Urothelium cell line (cell line): Measurements from ENCODE around the gene AUP1.
A peak's percentile ranks its signal among the peaks of the same experiment; 100 is the strongest.

Experiments used
- DNase-seq: peaks from one replicate; pipeline ENCODE4 v3.0.0; 2011; ENCODE audit warnings: low spot score, mixed read lengths
- FAIRE-seq: peaks from 2 replicates; lab custom pipeline; 2011; peaks lifted over from hg19 to GRCh38; lab: Jason Lieb, UNC

Gene AUP1

DNA sequence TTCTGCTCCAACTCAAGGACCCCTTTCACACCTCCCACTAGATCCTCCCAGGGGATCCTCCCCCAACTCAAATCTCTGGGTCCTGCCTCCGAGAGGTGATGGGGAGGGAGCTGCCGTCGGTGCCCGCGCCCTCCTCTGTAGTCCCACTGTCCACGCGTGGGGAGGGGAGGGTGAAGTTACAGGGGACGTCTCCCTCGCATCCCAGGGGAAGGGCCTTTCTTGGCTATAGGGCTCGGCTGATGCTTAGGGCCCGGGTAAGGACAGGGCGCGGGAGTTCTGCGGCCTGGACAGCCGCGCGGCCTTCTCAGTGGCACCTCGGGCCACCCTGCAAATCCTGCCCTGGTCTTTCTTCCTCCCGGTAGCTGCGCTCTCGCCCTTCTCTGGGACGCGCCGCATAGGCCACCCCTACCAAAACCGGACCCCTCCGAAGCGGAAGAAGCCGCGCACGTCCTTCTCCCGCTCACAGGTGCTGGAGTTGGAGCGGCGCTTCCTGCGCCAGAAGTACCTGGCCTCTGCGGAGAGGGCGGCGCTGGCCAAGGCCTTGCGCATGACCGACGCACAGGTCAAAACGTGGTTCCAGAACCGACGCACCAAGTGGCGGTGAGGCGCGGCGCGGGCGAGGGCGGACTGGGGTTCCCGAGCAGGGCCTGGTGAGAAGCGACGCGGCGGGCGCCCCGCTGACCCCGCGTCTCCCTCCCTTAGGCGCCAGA is 14.1 kb downstream of the AUP1 start:
- FAIRE-seq = no peak
- no peak for DNase-seq

DNA sequence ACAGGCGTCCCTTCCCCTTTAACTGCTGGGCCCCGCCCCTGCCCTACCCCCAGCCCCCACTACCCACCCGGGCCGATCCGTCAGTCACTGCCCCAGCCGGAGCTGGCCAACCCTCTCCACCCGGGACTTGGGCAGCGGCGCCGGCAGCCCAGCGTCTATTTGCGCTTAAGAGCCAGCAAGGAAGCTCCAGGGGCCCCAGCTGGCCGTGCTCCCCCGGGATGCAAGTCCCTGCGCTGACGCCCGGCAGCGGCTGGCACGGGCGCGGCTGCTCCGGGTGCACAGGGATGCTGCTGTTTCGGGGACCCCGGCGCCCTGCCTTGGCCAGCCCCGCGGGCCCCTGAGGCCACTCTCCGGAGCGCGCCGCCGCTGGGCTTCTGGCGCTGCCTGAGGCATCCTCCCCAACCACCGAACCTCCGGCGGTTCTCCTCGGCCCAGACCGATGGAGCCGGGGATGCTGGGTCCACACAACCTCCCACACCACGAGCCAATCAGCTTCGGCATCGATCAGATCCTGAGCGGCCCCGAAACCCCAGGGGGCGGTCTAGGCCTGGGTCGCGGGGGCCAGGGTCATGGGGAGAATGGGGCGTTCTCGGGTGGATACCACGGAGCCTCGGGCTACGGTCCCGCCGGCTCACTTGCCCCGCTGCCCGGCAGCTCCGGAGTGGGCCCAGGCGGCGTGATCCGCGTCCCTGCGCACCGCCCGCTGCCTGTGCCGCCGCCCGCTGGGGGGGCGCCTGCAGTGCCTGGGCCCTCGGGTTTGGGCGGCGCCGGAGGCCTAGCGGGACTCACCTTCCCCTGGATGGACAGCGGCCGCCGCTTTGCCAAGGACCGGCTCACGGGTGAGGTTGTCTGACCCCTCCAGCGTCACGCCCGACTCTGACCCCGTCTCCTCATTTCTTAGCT is 14.9 kb downstream of the AUP1 start, which contains the start of gene TLX2:
Gene TLX2, plus strand, starts transcription at position 83 of the 903 bp plus-strand sequence. Its CDS starts 357 bp downstream, at position 440.
- FAIRE-seq = peak; percentile 62
- DNase-seq = no peak

DNA sequence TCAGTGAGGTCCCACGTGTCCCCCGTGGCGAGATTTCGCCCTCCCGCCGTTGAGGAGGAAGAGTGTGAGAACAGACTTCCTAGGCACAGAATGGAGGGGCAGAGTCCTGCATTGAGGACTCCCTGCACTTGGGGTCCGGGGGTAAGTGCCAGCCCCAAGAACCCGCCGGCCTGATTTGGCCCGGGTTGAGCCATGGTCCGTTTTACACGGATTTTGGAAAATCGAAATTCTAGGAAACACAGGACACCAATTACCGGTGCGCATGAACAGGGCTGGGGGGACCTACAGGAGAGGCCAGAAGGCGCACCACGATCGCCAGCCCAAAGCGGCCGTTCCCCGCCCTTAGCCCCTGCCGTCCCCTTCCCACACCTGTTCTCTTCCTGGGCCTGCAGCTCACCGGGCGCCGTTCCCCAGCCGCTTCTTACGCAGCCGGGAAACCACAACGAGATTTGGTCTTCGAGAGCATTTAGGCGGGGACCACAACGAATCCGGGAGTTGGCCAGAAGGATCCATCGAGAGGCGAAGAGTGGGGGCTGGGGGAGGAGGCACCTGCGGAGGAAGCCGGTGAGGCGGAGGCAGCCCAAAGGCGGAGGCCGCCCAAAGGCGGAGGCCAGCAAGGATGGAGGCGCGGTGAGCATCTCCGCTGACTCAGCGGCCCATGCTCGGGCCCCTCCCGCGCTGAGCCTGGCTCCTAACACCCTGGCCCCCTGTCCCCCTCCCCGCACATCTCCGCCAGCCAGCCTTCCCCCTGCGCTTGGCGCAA is 15.7 kb downstream of the AUP1 start:
- DNase-seq = peak; percentile 74
- FAIRE-seq = no peak

DNA sequence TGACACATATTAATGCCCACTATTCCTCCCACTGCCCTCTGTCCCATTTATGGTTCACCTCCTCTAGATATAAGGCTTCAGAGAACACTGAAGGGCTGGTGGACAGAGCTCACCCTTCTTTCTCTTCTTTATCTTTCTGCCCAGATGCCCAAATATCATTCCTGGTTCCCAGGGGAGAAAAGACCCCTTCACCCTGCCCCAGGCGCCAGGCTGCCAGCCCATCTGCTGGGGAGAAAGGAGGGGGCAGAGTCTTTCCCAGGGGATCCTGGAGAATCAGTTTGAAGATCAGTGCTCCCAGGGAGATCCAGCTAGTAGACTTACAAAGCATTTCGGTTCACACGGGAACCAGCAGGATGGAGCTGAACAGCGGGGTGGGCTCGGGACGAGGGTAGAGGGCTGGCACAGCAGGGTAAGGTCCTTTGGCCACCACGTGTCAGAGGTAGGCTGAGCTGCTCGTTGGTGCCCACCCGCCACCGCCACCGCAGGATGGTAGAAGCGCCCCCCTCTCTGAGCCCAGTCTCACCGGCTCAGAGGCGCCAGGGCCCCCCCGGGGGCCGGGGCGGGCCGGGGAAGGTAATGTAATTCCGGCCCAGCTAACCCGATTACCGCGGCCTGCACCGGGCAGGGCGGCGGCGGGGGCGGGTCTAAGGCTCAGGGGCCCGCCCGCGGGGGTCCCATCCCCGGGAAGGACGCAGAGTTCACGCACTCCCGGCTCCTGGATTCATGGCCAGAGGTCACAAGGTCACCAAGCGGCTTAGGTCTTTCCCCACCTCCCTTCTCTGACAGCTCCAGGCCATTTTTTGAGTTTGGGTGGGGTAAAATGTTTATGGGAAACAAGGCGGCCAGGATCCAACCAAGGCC is 16.5 kb downstream of the AUP1 start:
- no peak for DNase-seq
- no peak for FAIRE-seq

DNA sequence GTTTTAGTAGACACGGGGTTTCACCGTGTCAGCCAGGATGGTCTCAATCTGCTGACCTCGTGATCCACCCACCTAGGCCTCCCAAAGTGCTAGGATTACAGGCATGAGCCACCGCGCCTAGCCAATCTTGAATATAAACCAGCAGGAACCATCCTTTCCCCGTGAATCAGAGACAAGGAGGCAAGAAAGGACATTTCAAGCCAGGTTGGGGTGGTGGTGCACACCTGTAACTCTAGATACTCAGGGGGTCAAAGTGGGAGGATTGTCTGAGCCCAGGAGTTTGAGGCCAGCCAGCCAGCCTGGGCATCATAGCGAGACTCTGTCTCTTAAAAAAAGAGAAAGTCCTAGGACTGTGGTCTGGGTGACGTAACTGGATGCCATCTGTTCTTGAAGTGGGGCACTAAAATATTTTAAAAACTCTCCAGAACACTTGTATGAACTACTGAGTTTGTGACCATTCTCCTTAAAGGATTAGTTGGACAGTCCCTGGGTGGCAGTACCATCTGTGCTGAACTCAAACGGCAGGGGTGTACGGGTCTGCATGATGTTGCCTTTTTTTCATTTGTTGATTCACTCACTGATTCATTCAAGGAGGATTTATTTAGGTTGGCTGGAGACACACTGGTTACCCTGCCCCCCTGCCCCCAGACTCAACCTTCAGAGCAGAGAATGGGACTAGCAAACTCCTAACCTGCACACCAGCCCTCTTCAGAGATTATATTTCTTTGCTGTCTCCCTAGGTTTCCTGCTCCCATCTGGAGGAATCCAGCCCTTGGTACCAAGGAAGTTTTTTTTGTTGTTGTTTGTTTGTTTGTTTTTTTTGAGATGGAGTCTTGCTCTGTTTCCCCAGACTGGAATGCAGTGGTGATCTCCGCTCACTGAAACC is 18.2 kb downstream of the AUP1 start:
- no peak for FAIRE-seq
- no peak for DNase-seq

DNA sequence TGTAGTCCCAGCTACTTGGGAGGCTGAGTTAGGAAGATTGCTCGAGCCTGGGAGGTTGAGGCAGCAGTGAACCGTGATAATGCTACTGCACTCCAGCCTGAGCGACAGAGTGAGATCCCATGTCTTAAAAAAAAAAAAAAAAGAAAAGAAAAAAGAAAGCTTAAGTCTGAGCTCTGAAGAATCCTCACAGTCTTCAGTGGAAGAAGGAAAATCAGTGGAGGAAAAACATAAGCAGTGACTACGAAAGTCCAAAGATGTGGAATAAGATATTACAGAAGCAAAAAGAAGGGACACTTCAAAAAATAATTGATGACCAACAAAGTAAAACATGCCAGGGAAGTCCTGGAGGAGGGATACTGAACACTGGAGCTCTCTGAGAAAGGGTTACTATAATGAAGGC is 19.2 kb downstream of the AUP1 start:
- FAIRE-seq = no peak

DNA sequence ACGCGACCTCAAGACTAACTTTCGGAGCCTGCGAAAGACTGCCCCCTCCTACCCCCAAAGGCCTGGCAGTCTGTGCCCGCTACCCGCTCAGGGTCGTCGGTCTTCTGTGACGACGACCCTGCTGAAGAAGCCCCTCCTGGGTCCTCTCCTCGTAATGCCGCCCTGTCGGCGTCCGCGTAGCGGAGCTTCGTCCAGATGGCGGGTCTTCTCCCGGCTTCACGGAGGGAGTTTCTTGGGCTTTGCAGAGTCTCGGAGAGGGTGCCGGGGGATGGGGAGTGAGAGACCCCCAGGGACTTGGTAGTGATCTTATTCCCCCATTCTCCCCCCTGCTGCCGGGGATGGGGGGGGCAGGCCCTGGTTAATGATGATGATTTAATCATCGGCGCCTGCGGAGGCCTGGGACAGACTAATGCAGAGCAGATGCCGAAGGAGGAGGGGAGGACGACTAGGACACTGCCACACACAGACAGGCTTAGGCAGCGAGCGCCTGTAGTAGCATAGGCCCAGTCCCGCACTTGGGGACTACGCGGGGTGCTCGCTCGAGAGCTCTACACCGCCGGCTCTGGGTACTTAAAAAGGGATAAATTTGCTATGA is 21.5 kb downstream of the AUP1 start:
- no peak for FAIRE-seq
- peak; percentile 65 for DNase-seq

More for the DNA sequence above, 19.2 kb downstream of the AUP1 start:
- no peak for DNase-seq

DNA sequence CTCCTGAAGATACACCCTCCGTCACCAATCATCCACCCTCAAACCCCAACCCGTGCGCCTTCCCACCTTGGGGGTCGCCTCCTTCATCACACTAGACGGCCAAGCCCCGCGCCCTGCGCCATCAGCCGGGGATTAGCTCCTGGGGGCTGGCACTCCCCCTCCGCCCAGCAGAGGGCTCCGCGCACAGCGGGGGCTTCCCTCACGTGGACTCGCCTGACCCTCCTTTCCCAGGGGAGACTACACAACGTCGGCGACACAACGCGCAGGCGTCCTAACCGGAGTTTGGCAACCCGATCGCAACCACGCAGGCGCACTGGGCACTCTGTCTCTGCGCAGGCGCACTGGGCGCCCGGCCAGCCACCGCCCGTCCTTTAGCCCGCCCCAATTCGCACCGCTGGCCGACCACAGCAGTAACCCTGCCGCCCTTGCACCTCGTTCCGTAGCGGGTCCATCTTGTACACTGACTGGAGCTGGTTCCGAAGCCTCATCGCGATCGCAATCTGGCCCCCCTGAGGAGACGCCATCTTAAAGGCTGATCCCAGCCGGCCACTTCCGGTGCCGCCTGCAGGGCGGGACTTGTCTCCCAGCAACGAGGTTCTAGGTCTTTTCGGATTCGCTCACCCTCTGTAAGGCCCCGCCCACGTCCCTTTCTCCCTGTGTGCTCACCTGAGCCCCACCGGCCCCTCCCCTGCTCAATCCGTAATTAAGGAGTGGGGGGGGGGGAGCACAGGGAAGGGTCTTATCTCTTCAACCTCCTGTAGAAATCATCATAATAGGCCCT is 22.2 kb downstream of the AUP1 start, which contains the start of gene PCGF1:
Gene PCGF1, minus strand, starts transcription at position 551 of the 781 bp plus-strand sequence. Its CDS starts 27 bp downstream, at position 524.
- FAIRE-seq (peak; percentile 84), DNase-seq (peak; percentile 99)

DNA sequence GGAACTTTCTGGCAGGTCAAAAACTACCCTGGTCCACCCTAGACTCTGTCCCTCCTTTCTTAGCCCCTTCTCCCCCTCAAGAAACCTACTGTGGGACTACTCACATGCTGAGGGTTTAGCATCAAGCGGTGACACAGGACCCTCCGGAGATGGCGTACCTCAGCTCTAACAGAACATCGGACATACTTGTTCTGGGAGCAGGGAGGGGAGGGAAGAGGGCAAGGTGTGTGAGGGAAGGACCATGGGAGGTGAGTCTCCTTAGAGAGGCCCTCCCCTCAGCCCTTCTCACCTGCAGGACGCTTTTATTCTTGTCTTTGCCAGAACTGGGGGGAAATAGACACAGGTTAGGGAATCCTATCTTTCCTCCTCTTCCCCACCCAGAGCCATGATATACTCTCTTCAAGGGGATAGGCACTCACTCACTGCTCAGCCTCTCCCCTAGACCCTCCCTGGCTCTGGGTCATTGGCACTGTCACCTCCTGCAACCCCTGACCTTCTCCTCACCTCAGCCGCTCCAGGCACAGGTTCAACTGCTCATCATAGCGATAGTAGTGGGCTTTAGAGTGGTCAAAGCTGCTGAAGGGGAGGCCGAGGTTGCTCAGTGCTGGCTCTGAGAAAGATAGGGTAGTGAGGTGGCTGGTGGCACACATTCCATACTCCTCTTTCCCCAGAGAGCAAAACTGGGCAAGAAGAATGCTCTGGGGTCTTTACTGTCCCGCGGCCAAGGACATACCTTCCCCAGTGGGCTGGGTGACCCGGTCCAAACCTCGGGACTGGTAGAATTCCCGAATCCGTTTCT is 23.9 kb downstream of the AUP1 start:
- no peak for FAIRE-seq
- no peak for DNase-seq

DNA sequence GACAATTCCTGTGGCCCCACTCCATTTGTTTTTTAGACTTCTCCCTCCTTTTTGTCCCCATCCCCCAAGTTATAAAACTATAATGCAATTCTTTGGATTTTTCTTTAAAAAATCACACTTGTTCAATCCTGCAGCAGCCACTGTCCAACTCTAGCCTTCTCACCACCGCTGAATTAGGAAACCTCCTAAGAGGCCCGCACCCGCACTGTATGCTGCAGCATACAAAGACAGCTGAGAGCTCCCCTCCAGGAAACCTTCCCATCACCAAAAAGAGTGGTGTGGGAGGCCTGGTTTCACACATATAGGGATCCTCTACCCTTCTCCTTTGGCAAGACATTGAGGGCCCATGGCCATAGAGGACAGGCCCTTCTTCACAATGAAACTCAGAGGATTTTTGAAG is 24.9 kb downstream of the AUP1 start:
- DNase-seq = no peak
- FAIRE-seq = no peak

DNA sequence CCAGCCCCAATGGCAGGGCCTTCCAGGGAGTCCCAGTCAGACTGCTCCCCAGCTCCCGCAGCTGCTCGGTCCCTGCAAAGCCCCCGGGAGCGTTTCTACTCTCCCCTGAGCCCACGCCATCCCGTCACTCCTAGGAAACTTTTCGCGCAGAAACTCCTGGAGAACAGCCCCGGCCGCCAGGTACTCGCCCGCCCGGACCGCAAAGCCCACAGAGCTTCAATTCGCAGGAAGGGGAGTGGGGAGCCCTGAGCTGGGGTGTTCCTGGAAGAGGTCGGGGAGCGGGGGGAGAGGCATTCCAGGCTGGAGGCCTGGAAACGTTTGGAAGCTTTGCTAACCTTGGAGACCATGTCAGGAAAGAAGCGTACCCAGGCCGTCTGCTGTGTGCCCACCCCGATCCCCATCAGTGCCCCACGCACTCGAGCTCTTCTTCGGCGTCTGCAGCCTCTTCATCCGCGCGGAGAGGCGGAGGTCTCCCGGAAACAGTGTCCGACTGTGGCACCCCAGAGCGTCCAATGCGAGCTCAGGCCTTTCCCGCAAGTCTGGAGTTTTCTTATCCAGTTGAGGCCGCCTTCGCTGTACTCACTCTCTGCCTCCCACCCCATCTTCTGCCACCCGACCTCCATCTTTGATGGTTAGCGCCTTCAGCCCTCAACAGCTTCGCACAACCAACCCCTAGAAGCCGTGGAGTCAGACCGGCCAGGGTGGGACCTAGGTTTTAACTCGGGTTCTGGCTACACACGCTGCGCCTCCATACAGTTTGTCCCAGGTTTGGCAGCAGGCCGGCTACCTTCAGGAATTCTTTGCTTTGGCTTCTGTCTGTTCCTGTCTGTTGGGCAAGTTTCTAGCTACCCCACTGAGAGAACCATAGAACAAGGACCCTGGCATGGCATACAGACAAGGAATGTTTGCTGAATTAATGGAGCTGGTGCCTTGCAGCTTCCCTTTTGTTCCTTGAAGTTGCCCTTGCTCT is 25.7 kb downstream of the AUP1 start:
- DNase-seq (peak; percentile 37), FAIRE-seq (no peak)

DNA sequence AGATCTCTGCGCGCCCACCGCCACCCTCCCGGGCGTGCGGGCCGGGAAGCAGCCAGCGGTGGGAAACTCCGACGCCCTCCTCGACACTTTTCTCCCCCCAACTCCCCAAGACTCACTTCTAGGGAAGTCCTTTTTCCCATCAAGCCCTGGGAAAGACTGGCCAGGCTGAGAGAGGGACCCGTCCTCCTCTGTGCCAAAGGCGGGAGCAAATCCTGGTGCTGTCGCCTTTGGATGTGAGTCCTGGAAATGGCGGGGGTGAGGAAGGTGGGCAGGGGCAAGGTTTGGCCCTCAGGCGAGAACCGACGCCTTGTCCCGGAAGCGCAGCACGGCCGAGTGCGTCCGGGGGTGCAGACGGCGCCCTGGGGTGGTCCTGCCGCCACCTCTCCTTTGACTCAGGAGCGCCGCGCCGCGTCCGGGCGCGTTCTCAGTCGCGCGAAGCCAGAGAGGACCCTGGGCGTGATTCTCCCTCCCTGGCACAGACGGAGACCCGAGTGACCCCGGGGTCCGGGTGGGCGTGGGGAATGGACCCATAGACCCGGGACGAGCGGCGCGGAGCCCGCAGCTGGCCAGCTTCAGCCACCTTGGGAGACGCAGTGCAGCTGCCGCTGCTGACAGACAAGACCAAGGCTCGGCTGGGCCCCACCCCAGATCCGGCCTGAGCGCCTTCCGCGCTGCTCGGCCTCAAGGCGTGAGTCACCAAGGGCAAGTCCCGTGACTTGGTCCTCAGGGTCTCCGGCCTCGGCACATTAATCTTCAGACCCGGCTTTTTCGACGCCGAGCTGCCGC is 26.6 kb downstream of the AUP1 start:
- peak; percentile 48 for FAIRE-seq
- DNase-seq = peak; percentile 90

DNA sequence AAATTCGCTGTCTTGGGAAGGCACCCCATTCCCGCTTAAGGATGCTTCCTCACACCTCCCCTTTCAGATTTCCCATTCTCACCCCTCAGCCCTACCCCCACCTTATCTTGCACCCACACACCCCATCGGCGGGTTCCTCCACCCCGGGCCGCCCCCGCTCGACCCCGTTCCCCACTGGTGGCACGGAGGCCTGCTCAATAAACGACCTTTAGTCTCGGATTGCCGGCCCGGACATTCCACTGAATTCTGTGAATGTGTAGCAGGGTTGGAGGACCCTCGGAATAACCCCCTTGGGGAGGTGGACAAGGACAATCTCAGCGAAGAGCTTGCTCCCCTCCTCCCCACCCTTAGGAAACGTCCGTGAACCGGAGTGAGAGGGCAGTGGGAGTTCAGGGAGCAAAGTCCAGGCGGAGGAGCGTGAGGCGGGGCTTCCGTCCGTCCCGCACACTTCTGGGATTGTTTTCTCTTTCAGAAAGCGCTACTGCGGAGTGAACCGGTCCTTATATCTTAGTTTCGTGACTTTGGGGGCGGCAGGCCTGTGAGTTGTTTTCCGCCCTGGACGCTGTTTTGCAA is 27.3 kb downstream of the AUP1 start:
- DNase-seq = peak; percentile 37
- no peak for FAIRE-seq

DNA sequence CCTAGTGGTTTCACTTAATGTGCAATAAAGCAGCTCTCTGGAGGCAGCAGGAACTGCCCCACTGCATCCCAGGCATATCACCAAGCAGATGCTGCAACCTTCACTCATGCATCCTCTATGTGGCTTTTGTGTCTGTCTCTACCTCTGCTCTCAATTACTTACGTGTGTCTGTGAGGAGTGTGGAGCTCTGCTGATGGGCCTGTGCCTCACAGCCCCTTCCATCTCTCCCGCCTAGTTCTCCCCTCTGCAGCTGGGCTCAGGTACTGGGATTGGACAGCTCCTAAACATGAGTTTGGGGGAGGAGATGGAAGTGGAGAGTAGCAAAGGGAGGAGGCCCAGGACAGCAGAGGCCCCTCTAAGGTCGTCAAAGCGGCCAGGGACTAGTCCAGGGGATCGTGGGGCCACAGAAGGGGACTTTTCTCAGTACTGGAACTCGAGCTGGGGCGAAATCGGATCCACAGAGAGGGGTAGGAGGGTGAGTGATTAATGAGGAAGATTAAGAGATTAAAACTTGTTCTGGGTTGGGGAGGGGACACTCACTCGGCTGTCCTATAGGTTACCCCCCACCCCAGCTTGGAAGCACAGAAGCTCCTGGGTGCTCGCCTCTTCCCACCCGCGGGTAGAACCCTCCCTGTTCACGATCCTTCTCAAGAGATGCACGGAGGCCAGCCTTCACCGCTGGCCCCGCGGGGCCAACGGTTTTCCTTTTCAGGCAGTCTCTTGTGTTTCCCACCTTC is 28.0 kb downstream of the AUP1 start:
- FAIRE-seq = peak; percentile 46

More for the DNA sequence above, 28.0 kb downstream of the AUP1 start:
- DNase-seq = peak; percentile 22
